Skeletal muscle satellite cell (primary cell): Measurements from ENCODE around the gene NEURL1. TPM values are rescaled to one million over a fixed set of nuclear protein-coding genes. Genes with fewer than 3 reads are reported as not detected.

Experiments used
- H3K27me3 ChIP-seq: 2 replicates; pipeline ENCODE4 v1.7.0; 2013; ENCODE audit warnings: low read length; ENCODE audit not compliant: control insufficient read depth, insufficient read depth
- H3K36me3 ChIP-seq: 2 replicates; pipeline ENCODE4 v1.7.0; 2013; ENCODE audit warnings: mild to moderate bottlenecking, control low read depth, low read length; ENCODE audit not compliant: insufficient read depth
- H3K4me1 ChIP-seq: 2 replicates; pipeline ENCODE4 v1.7.0; 2013; ENCODE audit warnings: low read length; ENCODE audit not compliant: control insufficient read depth, insufficient read depth
- H3K4me2 ChIP-seq: 2 replicates; pipeline ENCODE4 v1.7.0; 2013; ENCODE audit warnings: mild to moderate bottlenecking, low read length
- H3K4me3 ChIP-seq: 2 replicates; pipeline ENCODE4 v1.7.0; 2013; ENCODE audit warnings: low read length
- H3K9ac ChIP-seq: 2 replicates; pipeline ENCODE4 v1.7.0; 2013; ENCODE audit warnings: mild to moderate bottlenecking, low read depth, low read length, moderate library complexity
- H3K9me3 ChIP-seq: replicated peaks from 2 replicates; pipeline ENCODE4 v1.7.0; 2013; ENCODE audit warnings: mild to moderate bottlenecking, control low read depth, low read length
- total RNA-seq: library from RNA; depleted of rRNA; stranded (reverse); fragments of >200 nt; gene quantifications from 2 replicates; pipeline ENCODE4 v1.2.3, GENCODE V29; 2012; rRNA removed

The NEURL1 gene, protein sequence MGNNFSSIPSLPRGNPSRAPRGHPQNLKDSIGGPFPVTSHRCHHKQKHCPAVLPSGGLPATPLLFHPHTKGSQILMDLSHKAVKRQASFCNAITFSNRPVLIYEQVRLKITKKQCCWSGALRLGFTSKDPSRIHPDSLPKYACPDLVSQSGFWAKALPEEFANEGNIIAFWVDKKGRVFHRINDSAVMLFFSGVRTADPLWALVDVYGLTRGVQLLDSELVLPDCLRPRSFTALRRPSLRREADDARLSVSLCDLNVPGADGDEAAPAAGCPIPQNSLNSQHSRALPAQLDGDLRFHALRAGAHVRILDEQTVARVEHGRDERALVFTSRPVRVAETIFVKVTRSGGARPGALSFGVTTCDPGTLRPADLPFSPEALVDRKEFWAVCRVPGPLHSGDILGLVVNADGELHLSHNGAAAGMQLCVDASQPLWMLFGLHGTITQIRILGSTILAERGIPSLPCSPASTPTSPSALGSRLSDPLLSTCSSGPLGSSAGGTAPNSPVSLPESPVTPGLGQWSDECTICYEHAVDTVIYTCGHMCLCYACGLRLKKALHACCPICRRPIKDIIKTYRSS
- 0.25 and 0.66 TPM in 2 replicates for total RNA-seq

DNA sequence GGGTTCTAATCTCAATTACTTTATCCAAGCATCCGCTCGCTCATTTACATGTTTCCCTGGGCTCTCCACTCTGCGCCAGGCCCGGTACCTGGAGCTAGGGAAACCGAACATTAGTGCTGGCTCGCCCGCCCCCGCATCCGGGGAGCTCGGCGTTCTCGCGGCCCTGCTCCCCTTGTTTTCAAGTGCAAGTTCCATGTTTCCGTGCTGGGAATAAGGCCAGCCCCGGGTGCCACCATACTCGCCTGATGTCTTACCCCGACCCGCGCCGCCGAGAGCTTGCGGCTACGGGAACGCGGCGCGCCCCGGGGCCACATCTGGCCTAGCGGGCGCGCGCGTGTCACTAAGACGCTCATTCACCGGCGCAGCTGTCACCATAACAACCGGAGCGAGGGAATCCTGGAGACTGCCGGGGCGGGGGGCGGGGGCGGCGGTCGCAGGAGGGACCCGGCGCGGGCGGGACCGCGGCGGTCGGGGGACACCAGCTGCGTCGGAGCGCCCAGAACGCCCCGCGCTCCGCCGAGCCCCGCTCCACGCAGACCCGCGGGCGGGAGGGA is at the start of gene NEURL1:
TSS of gene NEURL1 (plus strand) at position 344 of the 554 bp plus-strand sequence. CDS start 683 bp downstream, outside the sequence.
- H3K27me3 ChIP-seq = peaks cover 50% of the 10 kb centered on the region
- no peaks in the 10 kb centered on the region for H3K9me3 ChIP-seq
- H3K9ac ChIP-seq = no peak within 1 kb of the TSS
- peak within 1 kb of the TSS; percentile 89 for H3K4me2 ChIP-seq
- peaks cover 23% of the 10 kb centered on the region for H3K4me1 ChIP-seq
- H3K4me3 ChIP-seq = peak within 1 kb of the TSS; percentile 63
- no peaks in the 10 kb centered on the region for H3K36me3 ChIP-seq

DNA sequence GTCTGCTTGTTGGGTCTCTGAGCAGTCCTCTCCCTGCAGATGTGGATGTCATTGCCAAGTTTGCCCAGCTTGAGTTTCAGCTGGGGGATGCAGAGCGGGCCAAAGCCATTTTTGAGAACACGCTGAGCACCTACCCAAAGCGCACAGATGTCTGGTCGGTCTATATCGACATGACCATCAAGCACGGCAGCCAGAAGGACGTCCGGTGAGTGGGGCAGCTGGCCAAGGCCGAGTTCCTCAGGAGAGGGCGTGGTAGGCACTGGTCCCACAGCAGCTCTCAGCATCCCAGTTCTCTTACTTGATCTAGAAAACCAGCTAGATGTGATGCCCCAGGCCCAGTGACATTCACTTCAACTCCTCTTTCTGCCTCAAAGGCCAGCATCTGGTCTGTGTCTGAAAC is 49.0 kb upstream of the NEURL1 start:
- Histone ChIP-seq H3K4me1 (peaks cover 44% of the 10 kb centered on the region), H3K4me2 (no peak overlapping the region), H3K4me3 (no peak overlapping the region), H3K9ac (no peak overlapping the region), H3K9me3 (no peaks in the 10 kb centered on the region), H3K27me3 (no peaks in the 10 kb centered on the region), H3K36me3 (peaks cover 88% of the 10 kb centered on the region)

GRCh38 chr10:103445366-103445765 is 48.1 kb upstream of the NEURL1 start:
- H3K4me2 ChIP-seq = no peak overlapping the region
- H3K27me3 ChIP-seq = no peaks in the 10 kb centered on the region
- peaks cover 52% of the 10 kb centered on the region for H3K4me1 ChIP-seq
- no peaks in the 10 kb centered on the region for H3K9me3 ChIP-seq
- H3K4me3 ChIP-seq = no peak overlapping the region
- H3K9ac ChIP-seq = peak overlapping the region; percentile 67
- H3K36me3 ChIP-seq = peaks cover 88% of the 10 kb centered on the region

DNA sequence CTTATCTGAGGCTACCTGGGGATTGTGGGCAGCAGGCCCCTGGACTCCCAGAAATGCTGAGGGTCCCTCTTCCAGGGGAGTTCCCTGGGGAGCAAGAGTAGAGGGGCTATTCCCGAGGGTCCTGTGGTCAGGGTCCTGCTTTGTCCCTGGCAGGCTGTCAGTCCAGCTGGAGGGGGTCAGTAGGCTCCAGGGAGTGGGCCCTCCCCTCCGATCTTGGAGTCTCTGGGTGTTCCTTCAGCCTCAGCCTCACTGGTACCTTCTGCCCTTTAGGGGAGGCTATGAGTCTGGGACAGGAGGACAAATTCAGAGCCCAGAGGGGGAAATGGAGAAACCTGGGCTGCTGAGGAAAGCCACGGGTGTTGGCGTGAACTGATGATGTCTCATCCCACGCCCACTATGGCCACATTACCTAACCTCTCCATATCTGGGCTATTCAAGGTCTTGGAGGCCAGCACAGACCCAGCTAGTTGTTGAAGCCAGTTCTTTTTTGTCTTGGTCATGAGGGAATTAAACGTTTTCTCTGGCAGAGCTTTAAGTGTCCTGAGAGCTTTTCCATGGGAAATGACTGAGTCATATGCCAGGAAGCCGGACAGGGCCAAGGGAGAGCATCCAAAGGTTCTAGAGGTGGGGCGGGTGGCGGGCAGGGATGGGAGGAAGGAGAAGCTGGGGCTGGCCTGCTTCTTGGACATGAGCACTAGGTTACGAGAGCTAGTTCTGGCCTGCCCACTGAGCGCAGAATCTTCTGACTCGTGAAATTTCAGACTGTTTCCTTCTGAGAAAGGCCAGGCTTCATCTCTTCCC is 47.5 kb upstream of the NEURL1 start:
- Histone ChIP-seq H3K4me3 (no peak overlapping the region), H3K4me1 (peaks cover 58% of the 10 kb centered on the region), H3K27me3 (no peaks in the 10 kb centered on the region), H3K4me2 (peak overlapping the region; percentile 23), H3K36me3 (peaks cover 84% of the 10 kb centered on the region), H3K9ac (peak overlapping the region; percentile 67), H3K9me3 (no peaks in the 10 kb centered on the region)

- H3K4me2 ChIP-seq = no peak overlapping the region
- peaks cover 56% of the 10 kb centered on the region for H3K4me1 ChIP-seq
- peaks cover 71% of the 10 kb centered on the region for H3K36me3 ChIP-seq
- H3K9ac ChIP-seq = no peak overlapping the region
- no peaks in the 10 kb centered on the region for H3K9me3 ChIP-seq
- no peaks in the 10 kb centered on the region for H3K27me3 ChIP-seq
- H3K4me3 ChIP-seq = no peak overlapping the region
Measured at GRCh38 chr10:103447187-103447586, 46.3 kb upstream of the NEURL1 start.

- peak overlapping the region; percentile 27 for H3K4me3 ChIP-seq
- no peaks in the 10 kb centered on the region for H3K9me3 ChIP-seq
- H3K4me1 ChIP-seq = peaks cover 61% of the 10 kb centered on the region
- H3K4me2 ChIP-seq = peak overlapping the region; percentile 55
- H3K27me3 ChIP-seq = no peaks in the 10 kb centered on the region
- no peak overlapping the region for H3K9ac ChIP-seq
- peaks cover 56% of the 10 kb centered on the region for H3K36me3 ChIP-seq
Measured at GRCh38 chr10:103448746-103449145, 44.8 kb upstream of the NEURL1 start.

- H3K36me3 ChIP-seq = peaks cover 48% of the 10 kb centered on the region
- no peaks in the 10 kb centered on the region for H3K9me3 ChIP-seq
- peak overlapping the region; percentile 91 for H3K4me3 ChIP-seq
- no peaks in the 10 kb centered on the region for H3K27me3 ChIP-seq
- H3K4me1 ChIP-seq = peaks cover 61% of the 10 kb centered on the region
- H3K9ac ChIP-seq = no peak overlapping the region
- peak overlapping the region; percentile 95 for H3K4me2 ChIP-seq
Measured at GRCh38 chr10:103449208-103450144, 44.0 kb upstream of the NEURL1 start.

GRCh38 chr10:103450201-103450695 is 43.3 kb upstream of the NEURL1 start:
- Histone ChIP-seq H3K9me3 (no peaks in the 10 kb centered on the region), H3K36me3 (peaks cover 41% of the 10 kb centered on the region), H3K4me2 (peak overlapping the region; percentile 95), H3K4me3 (peak overlapping the region; percentile 91), H3K4me1 (peaks cover 61% of the 10 kb centered on the region), H3K27me3 (no peaks in the 10 kb centered on the region), H3K9ac (peak overlapping the region; percentile 89)

- Histone ChIP-seq H3K4me1 (peaks cover 53% of the 10 kb centered on the region), H3K9ac (peak overlapping the region; percentile 89), H3K27me3 (no peaks in the 10 kb centered on the region), H3K9me3 (no peaks in the 10 kb centered on the region), H3K4me2 (peak overlapping the region; percentile 95), H3K4me3 (peak overlapping the region; percentile 91), H3K36me3 (peaks cover 33% of the 10 kb centered on the region)
Measured at GRCh38 chr10:103451091-103451813, 42.3 kb upstream of the NEURL1 start.
